Spleen (tissue), 11 donors: ENCODE measurements around the gene MAP2K5. TPM values are rescaled to one million over a fixed set of nuclear protein-coding genes. Genes with fewer than 3 reads are reported as not detected.
A peak's percentile ranks its signal among the peaks of the same experiment; 100 is the strongest.

ENCODE experiments used
- DNase-seq: peaks from one replicate; pipeline ENCODE4 v3.0.0-alpha.2; 2020
- H3K27ac ChIP-seq, 8 donors: fragments of 200-600 bp; sonication (generic) in 7 of 8; 1 replicate in 4 of 8; 2 replicates in 4 of 8; pipeline versions ENCODE4 v1.5.0 to v1.8.0; 2016 to 2021; ENCODE audit warnings: inconsistent platforms in 4 of 8, mild to moderate bottlenecking in 4 of 8, moderate library complexity in 1 of 8
- H3K27me3 ChIP-seq, 7 donors: fragments of 200-600 bp; sonication (generic) in 6 of 7; replicated peaks in 1 of 7; 1 replicate in 4 of 7; 2 replicates in 3 of 7; pipeline versions ENCODE4 v1.5.0 to v1.8.0; 2016 to 2021; ENCODE audit warnings: inconsistent platforms in 3 of 7, mild to moderate bottlenecking in 1 of 7
- H3K36me3 ChIP-seq, 6 donors: fragments of 200-600 bp; sonication (generic) in 5 of 6; 1 replicate in 4 of 6; 2 replicates in 2 of 6; pipeline versions ENCODE4 v1.5.0 to v1.8.0; 2016 to 2021; ENCODE audit warnings: inconsistent platforms in 2 of 6
- H3K4me1 ChIP-seq, 6 donors: fragments of 200-600 bp; sonication (generic) in 5 of 6; 1 replicate in 3 of 6; 2 replicates in 3 of 6; pipeline versions ENCODE4 v1.5.0 to v1.8.0; 2016 to 2021; ENCODE audit warnings: inconsistent platforms in 3 of 6
- H3K4me3 ChIP-seq, 8 donors: fragments of 200-600 bp; sonication (generic) in 7 of 8; 1 replicate in 4 of 8; 2 replicates in 4 of 8; pipeline versions ENCODE4 v1.5.0 to v1.8.0; 2016 to 2021; ENCODE audit warnings: inconsistent platforms in 4 of 8, mild to moderate bottlenecking in 4 of 8, moderate library complexity in 2 of 8
- H3K9me3 ChIP-seq, 8 donors: fragments of 200-600 bp; sonication (generic) in 7 of 8; 1 replicate in 4 of 8; 2 replicates in 4 of 8; pipeline versions ENCODE4 v1.5.0 to v1.8.0; 2016 to 2021; ENCODE audit warnings: inconsistent platforms in 4 of 8
- POLR2A ChIP-seq, 3 donors: fragments of 450-650 bp; IDR thresholded peaks; one replicate each; pipeline ENCODE4 v1.5.1; 2017; ENCODE audit warnings: antibody characterized with exemption in 3 of 3, mild to moderate bottlenecking in 1 of 3
- POLR2AphosphoS5 ChIP-seq, 3 donors: sonication (generic); formaldehyde crosslinking; IDR thresholded peaks; one replicate each; pipeline ENCODE4 v1.5.1; 2017; ENCODE audit warnings: antibody characterized with exemption in 3 of 3
- WGBS, 5 donors: extraction: QIAGEN DNeasy Blood & Tissue Kit in 3 of 5; methylation state at CpG; one replicate each; pipeline versions ENCODE4 v1.1.5 to v1.1.7; 2013 to 2018; 5-methylcytosine and 5-hydroxymethylcytosine counted together
- intact Hi-C: fragments of 100-400 bp; cut with DNase I; formaldehyde crosslinking; loops from one replicate; pipeline ENCODE4 v1.15.0; 2023; ENCODE audit warnings: low total_unique reads
- polyA plus RNA-seq, 3 donors: library from polyadenylated mRNA; stranded (reverse); fragments of 200-250 nt; gene quantifications; one replicate each; pipeline ENCODE4 v1.2.1, GENCODE V29; 2013
- total RNA-seq, 7 donors: library from RNA; depleted of rRNA in 3 of 7; stranded (reverse); fragments of >200 nt in 3 of 7; fragmentation: NEBNext Ultra II Directional in 4 of 7; extraction: Animal tissue kit (Norgen Biotek cat#: 25700) in 4 of 7; gene quantifications; one replicate each; pipeline versions ENCODE4 v1.1.0 to v1.2.1, GENCODE V29; 2016 to 2021
- TF ChIP-seq, protein P1 (sequence below), 11 experiments: fragments of 200-600 bp in 7 of 11; fragments of 450-650 bp in 4 of 11; sonication (generic) in 4 of 11; IDR thresholded peaks in 8 of 11; conservative IDR thresholded peaks in 3 of 11; 1 replicate in 7 of 11; 2 replicates in 4 of 11; pipeline versions ENCODE4 v1.4.0 to v1.8.0; 2016 to 2021; ENCODE audit warnings: antibody characterized with exemption in 11 of 11, inconsistent platforms in 4 of 11, mild to moderate bottlenecking in 1 of 11
- donor health status: healthy with polysubstance abuse.
- donor health status: DM: no; HTN: no; CAD: no; lungs with moderate emphysema.
- donor health status: DM: no; HTN: no; CAD: no.
- donor health status: Bipolar disorder and iron deficiency.
- donor health status: healthy.
- donor health status: DM: no; HTN: no; CAD: no.
- donor health status: DM: yes; HTN: yes; CAD: no.

The MAP2K5 gene
- total and polyA plus RNA-seq, 10 donors = 8.4 to 30.4 (median 14.6) TPM

DNA sequence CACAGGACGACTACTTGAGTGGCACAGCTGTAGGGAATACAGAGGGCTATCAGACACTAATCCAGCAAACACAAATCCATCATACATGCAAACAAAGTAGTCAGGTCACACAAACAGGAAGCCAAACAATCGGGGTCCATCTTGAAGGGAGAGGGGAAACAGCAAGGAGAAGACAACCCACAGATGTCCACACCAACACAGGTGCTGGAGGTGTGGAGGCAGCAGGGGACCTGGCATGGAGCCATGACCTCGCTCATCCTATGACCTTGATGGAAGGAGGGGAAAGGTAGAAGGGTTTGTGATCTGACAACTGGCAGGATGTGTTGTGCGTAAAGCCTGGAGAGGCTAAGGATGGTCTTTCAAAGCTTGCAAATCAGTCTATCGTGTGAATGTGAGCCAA is 242.9 kb downstream of the MAP2K5 start:
- no peak for DNase-seq
- Histone ChIP-seq H3K36me3 (peaks cover 0 to 11% (median 0%) of the 10 kb centered on the region in 6 donors), H3K9me3 (no peaks in the 10 kb centered on the region), H3K4me3 (no peak overlapping the region), H3K27ac (peak overlapping the region in 3 of 8 donors; percentile 61 to 71 (median 68)), H3K27me3 (no peaks in the 10 kb centered on the region), H3K4me1 (peaks cover 13 to 41% (median 32%) of the 10 kb centered on the region in 6 donors)
- WGBS, 5 donors = 65 to 78% (median 67%) methylated on average over 5 of the region's 5 CpGs
- intact Hi-C loops = no loop called here
- TF ChIP-seq POLR2AphosphoS5 (IDR thresholded peaks at IDR 0.05) (no peak), POLR2A (IDR thresholded peaks at IDR 0.05) (no peak)
- TF ChIP-seq, protein P1, sequence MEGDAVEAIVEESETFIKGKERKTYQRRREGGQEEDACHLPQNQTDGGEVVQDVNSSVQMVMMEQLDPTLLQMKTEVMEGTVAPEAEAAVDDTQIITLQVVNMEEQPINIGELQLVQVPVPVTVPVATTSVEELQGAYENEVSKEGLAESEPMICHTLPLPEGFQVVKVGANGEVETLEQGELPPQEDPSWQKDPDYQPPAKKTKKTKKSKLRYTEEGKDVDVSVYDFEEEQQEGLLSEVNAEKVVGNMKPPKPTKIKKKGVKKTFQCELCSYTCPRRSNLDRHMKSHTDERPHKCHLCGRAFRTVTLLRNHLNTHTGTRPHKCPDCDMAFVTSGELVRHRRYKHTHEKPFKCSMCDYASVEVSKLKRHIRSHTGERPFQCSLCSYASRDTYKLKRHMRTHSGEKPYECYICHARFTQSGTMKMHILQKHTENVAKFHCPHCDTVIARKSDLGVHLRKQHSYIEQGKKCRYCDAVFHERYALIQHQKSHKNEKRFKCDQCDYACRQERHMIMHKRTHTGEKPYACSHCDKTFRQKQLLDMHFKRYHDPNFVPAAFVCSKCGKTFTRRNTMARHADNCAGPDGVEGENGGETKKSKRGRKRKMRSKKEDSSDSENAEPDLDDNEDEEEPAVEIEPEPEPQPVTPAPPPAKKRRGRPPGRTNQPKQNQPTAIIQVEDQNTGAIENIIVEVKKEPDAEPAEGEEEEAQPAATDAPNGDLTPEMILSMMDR (IDR thresholded peaks at IDR 0.05 in 8 of 11, conservative IDR thresholded peaks at IDR 0.05 in 3 of 11) = no peak

DNA sequence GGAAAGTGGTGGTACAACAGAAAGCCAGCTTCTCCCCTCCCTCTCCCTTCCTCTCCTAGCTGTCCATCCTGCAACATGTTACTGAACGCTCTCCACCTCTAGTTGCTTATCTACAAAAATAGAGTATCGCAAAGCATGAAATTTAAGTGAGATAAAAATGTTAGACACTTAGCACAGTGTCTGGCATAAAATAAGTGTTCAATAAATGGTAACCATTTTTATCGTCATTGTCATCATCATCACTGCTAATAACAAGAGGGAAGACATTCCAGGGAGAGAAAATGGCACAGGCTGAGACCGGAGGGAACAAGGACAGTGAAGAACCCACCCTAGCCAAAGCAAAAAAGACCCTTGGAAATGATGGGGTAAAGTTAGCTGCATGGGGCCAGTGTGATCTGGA is 244.1 kb downstream of the MAP2K5 start:
- Histone ChIP-seq H3K4me1 (peaks cover 13 to 41% (median 32%) of the 10 kb centered on the region in 6 donors), H3K27ac (no peak overlapping the region), H3K36me3 (peaks cover 0 to 18% (median 0%) of the 10 kb centered on the region in 6 donors), H3K27me3 (no peaks in the 10 kb centered on the region), H3K9me3 (no peaks in the 10 kb centered on the region), H3K4me3 (no peak overlapping the region)
- intact Hi-C loops = no loop called here
- WGBS, 5 donors = 95 to 98% (median 98%) methylated on average over 4 of the region's 4 CpGs
- TF ChIP-seq, protein P1 (IDR thresholded peaks at IDR 0.05 in 8 of 11, conservative IDR thresholded peaks at IDR 0.05 in 3 of 11) = no peak
- TF ChIP-seq POLR2AphosphoS5 (IDR thresholded peaks at IDR 0.05) = no peak
- TF ChIP-seq POLR2A (IDR thresholded peaks at IDR 0.05) = no peak
- no peak for DNase-seq

DNA sequence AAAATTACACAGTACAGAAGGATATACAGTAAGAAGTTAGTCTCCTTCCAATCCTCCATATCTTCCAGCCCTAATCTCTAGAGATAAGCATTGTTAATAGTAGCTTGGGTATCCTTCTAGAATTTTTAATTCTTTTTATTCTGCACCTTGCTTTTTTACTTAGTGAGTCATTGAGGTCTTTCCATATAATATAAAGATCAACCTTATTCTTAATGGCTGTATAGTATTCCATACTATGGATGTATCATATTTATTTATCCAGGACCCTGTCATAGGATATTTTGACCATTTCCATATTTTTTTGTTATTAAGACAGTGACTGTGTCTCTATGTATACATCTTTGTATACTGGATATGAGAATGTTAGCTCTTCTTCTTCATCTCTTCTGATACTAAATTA is 246.5 kb downstream of the MAP2K5 start:
- peaks cover 0 to 2% (median 0%) of the 10 kb centered on the region in 8 donors for H3K9me3 ChIP-seq
- H3K4me3 ChIP-seq = no peak overlapping the region
- H3K27ac ChIP-seq = no peak overlapping the region
- peaks cover 6 to 20% (median 13%) of the 10 kb centered on the region in 6 donors for H3K4me1 ChIP-seq
- H3K27me3 ChIP-seq = no peaks in the 10 kb centered on the region
- intact Hi-C loops = no loop called here
- TF ChIP-seq POLR2AphosphoS5 (IDR thresholded peaks at IDR 0.05) (no peak), POLR2A (IDR thresholded peaks at IDR 0.05) (no peak)
- peaks cover 0 to 10% (median 0%) of the 10 kb centered on the region in 6 donors for H3K36me3 ChIP-seq
- no peak for DNase-seq

DNA sequence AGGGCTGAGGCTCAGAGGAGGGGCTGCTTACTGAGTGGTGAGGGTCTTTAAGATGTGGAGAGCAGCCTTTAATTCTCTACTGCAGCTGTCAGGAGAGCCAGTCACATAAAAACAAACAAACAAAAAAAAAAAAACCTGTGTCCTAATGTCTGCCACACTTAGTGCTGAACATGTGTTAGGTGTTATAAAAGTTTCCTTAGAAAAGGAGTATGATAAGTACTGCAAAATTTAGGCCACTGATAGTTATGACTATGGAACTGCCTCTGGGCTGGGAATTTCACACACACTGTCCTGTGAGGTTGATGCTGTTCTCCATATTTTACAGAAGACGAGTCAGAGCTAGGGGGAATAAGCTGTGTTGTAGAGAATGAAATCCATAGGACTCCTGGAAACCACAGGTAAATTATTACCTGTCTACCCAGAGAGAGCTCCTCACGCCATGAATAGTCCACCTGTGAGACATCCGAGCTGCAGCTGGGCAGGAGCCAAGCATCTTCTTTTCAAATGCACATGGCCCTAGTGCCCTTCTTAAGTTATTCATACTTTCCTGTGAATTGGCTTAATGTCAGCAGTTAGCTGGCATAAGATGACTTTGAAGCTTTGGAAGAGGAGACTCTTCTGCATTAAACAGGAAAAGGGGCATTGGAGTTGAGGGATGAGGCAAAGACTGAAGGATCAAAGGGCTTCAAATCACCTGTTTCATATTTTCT is 248.3 kb downstream of the MAP2K5 start:
- Histone ChIP-seq H3K4me3 (no peak overlapping the region), H3K4me1 (peaks cover 0 to 2% (median 0%) of the 10 kb centered on the region in 6 donors), H3K27ac (no peak overlapping the region), H3K9me3 (peaks cover 0 to 20% (median 15%) of the 10 kb centered on the region in 8 donors), H3K36me3 (peaks cover 0 to 17% (median 0%) of the 10 kb centered on the region in 6 donors), H3K27me3 (no peaks in the 10 kb centered on the region)
- no peak for DNase-seq
- TF ChIP-seq POLR2A (IDR thresholded peaks at IDR 0.05) = no peak
- TF ChIP-seq, protein P1 (IDR thresholded peaks at IDR 0.05 in 8 of 11, conservative IDR thresholded peaks at IDR 0.05 in 3 of 11) = no peak
- TF ChIP-seq POLR2AphosphoS5 (IDR thresholded peaks at IDR 0.05) = no peak
- intact Hi-C loops = no loop called here
- WGBS, 5 donors = 90 to 100% (median 97%) methylated on average over 3 of the region's 3 CpGs
